Measurements from ENCODE around the gene ACTL10. TPM values are rescaled to one million over a fixed set of nuclear protein-coding genes. Genes with fewer than 3 reads are reported as not detected.

The ACTL10 gene
- total and polyA plus RNA-seq, 2 of the 13 experiments (the other 11 are each of a cell fraction or from before 2014, with no cell fraction given): not detected

- TF ChIP-seq ZNF687 (CRISPR knock-in tag; IDR thresholded peaks at IDR 0.05) (peak; percentile 34; the same call in 1 of the 2 replicates), ZFP1 (CRISPR knock-in tag; IDR thresholded peaks at IDR 0.05) (no peak), ZNF121 (CRISPR knock-in tag; IDR thresholded peaks at IDR 0.05) (no peak), NFE2 (CRISPR knock-in tag; IDR thresholded peaks at IDR 0.05) (no peak), XRCC5 (optimal IDR thresholded peaks at IDR 0.05; ENCODE audit: low read length) (no peak), CHCHD3 (CRISPR knock-in tag; IDR thresholded peaks at IDR 0.05) (no peak), ZSCAN9 (CRISPR knock-in tag; IDR thresholded peaks at IDR 0.05; ENCODE audit: borderline replicate concordance) (no peak), HCFC1 (IDR thresholded peaks at IDR 0.05; ENCODE audit: low read depth, low read length) (no peak), HIVEP1 (CRISPR knock-in tag; IDR thresholded peaks at IDR 0.05) (no peak), TSC22D2 (CRISPR knock-in tag; IDR thresholded peaks at IDR 0.05; ENCODE audit: borderline replicate concordance) (no peak), ZSCAN5A (CRISPR knock-in tag; IDR thresholded peaks at IDR 0.05; ENCODE audit: borderline replicate concordance) (no peak)
- TF ChIP-seq, protein P1, sequence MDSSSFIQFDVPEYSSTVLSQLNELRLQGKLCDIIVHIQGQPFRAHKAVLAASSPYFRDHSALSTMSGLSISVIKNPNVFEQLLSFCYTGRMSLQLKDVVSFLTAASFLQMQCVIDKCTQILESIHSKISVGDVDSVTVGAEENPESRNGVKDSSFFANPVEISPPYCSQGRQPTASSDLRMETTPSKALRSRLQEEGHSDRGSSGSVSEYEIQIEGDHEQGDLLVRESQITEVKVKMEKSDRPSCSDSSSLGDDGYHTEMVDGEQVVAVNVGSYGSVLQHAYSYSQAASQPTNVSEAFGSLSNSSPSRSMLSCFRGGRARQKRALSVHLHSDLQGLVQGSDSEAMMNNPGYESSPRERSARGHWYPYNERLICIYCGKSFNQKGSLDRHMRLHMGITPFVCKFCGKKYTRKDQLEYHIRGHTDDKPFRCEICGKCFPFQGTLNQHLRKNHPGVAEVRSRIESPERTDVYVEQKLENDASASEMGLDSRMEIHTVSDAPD (CRISPR knock-in tag; IDR thresholded peaks at IDR 0.05): no peak
- TF ChIP-seq, protein P2, sequence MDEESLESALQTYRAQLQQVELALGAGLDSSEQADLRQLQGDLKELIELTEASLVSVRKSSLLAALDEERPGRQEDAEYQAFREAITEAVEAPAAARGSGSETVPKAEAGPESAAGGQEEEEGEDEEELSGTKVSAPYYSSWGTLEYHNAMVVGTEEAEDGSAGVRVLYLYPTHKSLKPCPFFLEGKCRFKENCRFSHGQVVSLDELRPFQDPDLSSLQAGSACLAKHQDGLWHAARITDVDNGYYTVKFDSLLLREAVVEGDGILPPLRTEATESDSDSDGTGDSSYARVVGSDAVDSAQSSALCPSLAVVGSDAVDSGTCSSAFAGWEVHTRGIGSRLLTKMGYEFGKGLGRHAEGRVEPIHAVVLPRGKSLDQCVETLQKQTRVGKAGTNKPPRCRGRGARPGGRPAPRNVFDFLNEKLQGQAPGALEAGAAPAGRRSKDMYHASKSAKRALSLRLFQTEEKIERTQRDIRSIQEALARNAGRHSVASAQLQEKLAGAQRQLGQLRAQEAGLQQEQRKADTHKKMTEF (CRISPR knock-in tag; IDR thresholded peaks at IDR 0.05): no peak
Observed at GRCh38 chr20:33622705-33623365, 43.9 kb upstream of the ACTL10 start (continued).
